SK-N-MC (cell line): ENCODE measurements around the gene XPNPEP1.

Experiments
- EZH2 ChIP-seq: fragments of 200-600 bp; sonication (generic); IDR thresholded peaks from one replicate; pipeline ENCODE4 v1.6.1; 2017; ENCODE audit warnings: antibody characterized with exemption
- FOXP2 ChIP-seq: optimal IDR thresholded peaks from 2 replicates; pipeline ENCODE3; 2011; ENCODE audit warnings: mild to moderate bottlenecking, moderate library complexity; ENCODE audit not compliant: insufficient read depth; ENCODE audit errors: extremely low read length, control extremely low read depth
- POLR2AphosphoS5 ChIP-seq: IDR thresholded peaks from 2 replicates; pipeline ENCODE4 v1.6.1; 2012; ENCODE audit warnings: mild to moderate bottlenecking, low read depth, low read length, borderline replicate concordance

DNA sequence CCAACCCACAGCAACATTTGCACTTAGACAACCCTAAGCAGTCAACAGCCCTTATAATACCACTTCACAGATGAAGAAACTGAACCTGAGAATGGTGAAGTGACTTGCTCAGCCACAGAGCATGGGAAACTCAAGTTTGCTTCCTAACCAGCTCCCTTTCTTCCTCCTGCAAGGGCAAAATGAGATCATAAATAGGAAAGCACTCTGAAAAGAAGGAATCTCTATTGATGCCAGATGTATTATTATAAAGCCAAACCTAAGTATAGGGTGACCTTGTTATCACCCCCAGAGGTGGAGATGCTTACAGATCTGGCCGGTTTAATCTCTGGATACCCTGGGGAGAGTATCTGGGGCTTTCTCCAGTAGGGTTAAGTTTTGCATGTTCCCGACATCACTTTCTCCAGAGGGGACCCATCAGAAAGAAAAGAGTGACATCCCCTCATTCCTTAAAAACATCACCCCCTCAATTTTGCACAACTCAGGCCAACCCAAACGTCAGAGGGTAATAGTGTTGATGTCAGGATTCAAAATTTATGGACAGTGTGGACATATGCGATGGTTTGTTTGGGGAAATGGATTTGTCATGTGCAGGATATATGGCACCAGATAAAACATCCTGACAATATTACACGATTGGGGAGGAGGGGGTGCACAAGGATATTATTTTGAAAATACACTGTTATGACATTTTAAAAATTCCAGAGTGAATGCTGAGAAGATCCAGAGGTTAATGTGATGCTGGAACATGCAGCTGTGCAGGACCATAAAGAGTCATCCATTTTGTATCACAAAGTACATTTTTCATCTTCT lies 24.0 kb upstream of the XPNPEP1 start:
- TF ChIP-seq POLR2AphosphoS5: no peak
- TF ChIP-seq EZH2: no peak
- no peak for TF ChIP-seq FOXP2
